ENCODE data around the gene CNTD1.

The CNTD1 gene

DNA sequence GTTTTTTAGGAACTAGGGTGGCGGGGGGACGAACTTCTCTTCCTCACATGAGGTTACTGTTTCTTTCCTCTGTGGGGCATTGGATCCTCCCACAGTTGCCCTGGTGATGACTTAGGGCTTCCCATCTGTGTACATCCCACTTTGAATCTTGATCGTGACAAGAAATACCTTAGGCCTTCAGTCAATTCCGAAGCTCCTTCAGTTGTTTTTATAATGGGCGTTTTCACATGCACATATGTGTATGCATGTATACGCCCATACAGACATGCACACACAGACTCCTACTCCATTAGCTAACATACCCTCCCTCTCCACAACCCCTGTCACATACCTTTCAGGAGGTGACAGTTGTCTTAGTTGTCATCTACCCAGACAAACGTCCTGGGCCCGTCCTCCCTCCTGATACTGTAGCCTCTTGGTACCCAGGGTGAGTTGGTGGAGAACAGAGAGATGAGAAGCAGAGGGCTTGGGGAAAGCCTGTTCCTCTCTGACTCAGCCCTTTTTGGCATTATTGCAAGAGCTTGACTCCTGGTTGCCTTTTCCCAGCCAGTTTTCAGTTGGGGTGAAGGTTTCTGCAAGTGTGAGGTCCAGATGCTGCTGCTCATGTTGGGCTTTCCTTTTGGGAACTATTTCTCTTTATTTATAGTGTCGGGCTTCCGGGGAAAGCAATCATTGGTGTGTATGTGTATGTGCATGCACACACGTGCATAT is 43.5 kb downstream of the CNTD1 start:
- TF ChIP-seq, protein P1, sequence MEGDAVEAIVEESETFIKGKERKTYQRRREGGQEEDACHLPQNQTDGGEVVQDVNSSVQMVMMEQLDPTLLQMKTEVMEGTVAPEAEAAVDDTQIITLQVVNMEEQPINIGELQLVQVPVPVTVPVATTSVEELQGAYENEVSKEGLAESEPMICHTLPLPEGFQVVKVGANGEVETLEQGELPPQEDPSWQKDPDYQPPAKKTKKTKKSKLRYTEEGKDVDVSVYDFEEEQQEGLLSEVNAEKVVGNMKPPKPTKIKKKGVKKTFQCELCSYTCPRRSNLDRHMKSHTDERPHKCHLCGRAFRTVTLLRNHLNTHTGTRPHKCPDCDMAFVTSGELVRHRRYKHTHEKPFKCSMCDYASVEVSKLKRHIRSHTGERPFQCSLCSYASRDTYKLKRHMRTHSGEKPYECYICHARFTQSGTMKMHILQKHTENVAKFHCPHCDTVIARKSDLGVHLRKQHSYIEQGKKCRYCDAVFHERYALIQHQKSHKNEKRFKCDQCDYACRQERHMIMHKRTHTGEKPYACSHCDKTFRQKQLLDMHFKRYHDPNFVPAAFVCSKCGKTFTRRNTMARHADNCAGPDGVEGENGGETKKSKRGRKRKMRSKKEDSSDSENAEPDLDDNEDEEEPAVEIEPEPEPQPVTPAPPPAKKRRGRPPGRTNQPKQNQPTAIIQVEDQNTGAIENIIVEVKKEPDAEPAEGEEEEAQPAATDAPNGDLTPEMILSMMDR (IDR thresholded peaks at IDR 0.05) = no peak

DNA sequence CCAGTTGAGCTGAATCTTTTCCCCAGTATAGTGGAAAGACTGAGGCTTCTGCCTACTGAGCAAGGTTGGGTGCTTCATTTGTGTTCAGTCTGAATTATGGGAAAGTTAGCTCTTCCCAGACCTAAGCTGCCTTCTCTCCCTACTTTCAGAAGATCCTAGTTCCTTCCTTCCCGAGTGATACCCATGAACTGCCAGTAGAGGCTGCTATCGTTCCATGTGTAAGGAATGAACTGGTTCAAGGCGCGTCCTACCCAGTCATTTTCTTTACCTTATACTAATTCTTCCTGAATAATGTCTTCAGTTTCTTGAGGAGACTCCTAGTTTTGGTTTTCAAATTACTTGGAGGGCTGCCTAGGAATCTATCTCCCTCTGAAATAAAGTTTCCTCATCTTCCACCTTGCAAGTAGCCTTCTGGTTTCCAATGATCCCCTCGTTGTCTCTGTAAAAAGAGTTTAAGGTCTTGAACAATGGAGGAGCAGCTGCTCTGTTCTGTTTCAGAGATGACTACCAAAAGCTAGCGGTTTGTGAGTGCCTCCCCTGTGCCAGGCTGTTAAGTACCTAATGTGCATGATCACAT is 44.8 kb downstream of the CNTD1 start:
- TF ChIP-seq, protein P1 (IDR thresholded peaks at IDR 0.05) = peak; percentile 93

GRCh38 chr17:42844271-42844670 is 45.6 kb downstream of the CNTD1 start, which contains the start of gene AOC2:
Gene AOC2 (plus strand): TSS chr17:42844580. CDS start chr17:42844627, 47 bp downstream.
- TF ChIP-seq, protein P1 (IDR thresholded peaks at IDR 0.05) = no peak

GRCh38 chr17:42844761-42845555 is 46.3 kb downstream of the CNTD1 start:
- TF ChIP-seq, protein P1 (IDR thresholded peaks at IDR 0.05) = no peak

GRCh38 chr17:42845556-42845917 is 46.9 kb downstream of the CNTD1 start:
- TF ChIP-seq, protein P1 (IDR thresholded peaks at IDR 0.05) = no peak

GRCh38 chr17:42845918-42846593 is 47.4 kb downstream of the CNTD1 start:
- TF ChIP-seq, protein P1 (IDR thresholded peaks at IDR 0.05) = no peak

DNA sequence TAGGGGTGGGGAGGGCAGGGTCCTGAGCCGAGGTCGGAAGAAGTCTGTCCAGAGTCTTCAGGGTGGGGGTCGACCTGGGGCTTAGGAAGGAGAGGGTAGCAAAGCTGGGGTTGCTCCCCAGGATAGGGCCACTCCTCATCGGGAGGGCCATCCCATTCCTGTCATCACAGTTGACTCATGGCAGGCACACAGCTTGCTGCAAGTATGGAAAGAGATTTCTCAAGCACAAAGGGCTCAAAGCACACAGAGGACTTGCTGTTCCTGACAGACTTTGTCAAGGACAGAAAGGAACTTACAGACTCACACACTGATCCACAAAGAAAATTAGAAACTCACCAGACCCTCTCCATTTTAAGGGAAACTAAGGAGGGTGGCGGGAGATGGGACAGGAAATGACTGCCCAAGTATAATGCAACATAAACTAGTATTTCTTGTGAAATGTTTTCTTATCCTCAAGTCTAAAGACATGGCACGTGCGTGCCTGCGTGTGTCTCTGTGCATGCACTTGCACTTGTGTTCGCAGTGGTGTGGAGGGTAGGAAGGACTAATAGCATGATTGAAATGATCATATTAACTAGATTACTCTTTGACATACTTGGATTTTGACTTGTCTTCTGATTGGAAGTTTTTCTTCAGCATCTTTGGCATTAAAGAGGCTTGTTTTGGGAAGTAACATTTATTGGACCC is 48.1 kb downstream of the CNTD1 start:
- TF ChIP-seq, protein P1 (IDR thresholded peaks at IDR 0.05) = no peak
